B cell (primary cell): ENCODE results near the gene RAP1GDS1. TPM values are rescaled to one million over a fixed set of nuclear protein-coding genes. Genes with fewer than 3 reads are reported as not detected.

ENCODE experiments used
- ATAC-seq: fragments of 200-7000 bp; cut with Tn5 transposase; one replicate; pipeline ENCODE4 v1.10.0; 2021; ENCODE audit warnings: low read depth, mild to moderate bottlenecking, moderate number of reproducible peaks, moderate library complexity
- CTCF ChIA-PET: fragments of 350-600 bp; sonication (Branson Sonifier 250); formaldehyde crosslinking; loops from one replicate; lab custom pipeline; 2021; ENCODE audit warnings: antibody characterized with exemption, inconsistent platforms; lab: Charles Lee
- POLR2A ChIA-PET: fragments of 350-600 bp; sonication (Branson Sonifier 250); formaldehyde crosslinking; loops from one replicate; lab custom pipeline; 2021; ENCODE audit warnings: antibody characterized with exemption; lab: Charles Lee
- DNase-seq: peaks from one replicate; pipeline ENCODE4 v3.0.0; 2013
- H2AFZ ChIP-seq: 2 replicates; pipeline ENCODE4 v1.6.1; 2012; ENCODE audit warnings: mild to moderate bottlenecking, low read depth, low read length; ENCODE audit not compliant: insufficient read depth, poor library complexity, severe bottlenecking
- H3K27ac ChIP-seq, 2 donors: 1 replicate in 1 of 2; 2 replicates in 1 of 2; pipeline ENCODE4 v1.5.1; 2012 to 2013; ENCODE audit warnings: low read length in 2 of 2, mild to moderate bottlenecking in 2 of 2, moderate library complexity in 1 of 2
- H3K27me3 ChIP-seq, 4 experiments: fragments of 200-600 bp in 1 of 4; sonication (generic) in 1 of 4; replicated peaks in 1 of 4; 1 replicate in 2 of 4; 2 replicates in 2 of 4; pipeline versions ENCODE4 v1.6.1 to v1.7.0; 2013 to 2016; ENCODE audit warnings: low read length in 3 of 4, mild to moderate bottlenecking in 2 of 4, mixed read lengths in 1 of 4, moderate library complexity in 1 of 4; ENCODE audit not compliant: insufficient read depth in 4 of 4, control insufficient read depth in 3 of 4; ENCODE audit errors: control extremely low read depth in 1 of 4
- H3K36me3 ChIP-seq, 2 experiments: replicated peaks in 1 of 2; 1 replicate in 1 of 2; 2 replicates in 1 of 2; pipeline versions ENCODE4 v1.6.1 to v1.7.1; 2013; ENCODE audit warnings: low read length in 1 of 2; ENCODE audit not compliant: insufficient read depth in 2 of 2, control insufficient read depth in 1 of 2; ENCODE audit errors: control extremely low read depth in 1 of 2, extremely low read depth in 1 of 2
- H3K4me1 ChIP-seq, 2 donors: fragments of 200-600 bp in 1 of 2; sonication (generic) in 1 of 2; 1 replicate in 1 of 2; 2 replicates in 1 of 2; pipeline versions ENCODE4 v1.5.1 to v1.6.1; 2013 to 2017; ENCODE audit warnings: low read length in 2 of 2; ENCODE audit not compliant: control insufficient read depth in 2 of 2, insufficient read depth in 2 of 2
- H3K4me2 ChIP-seq: replicated peaks from 2 replicates; pipeline ENCODE3; 2012; ENCODE audit warnings: mild to moderate bottlenecking, low read depth, low read length; ENCODE audit not compliant: poor library complexity, severe bottlenecking
- H3K4me3 ChIP-seq, 5 experiments: fragments of 200-600 bp in 1 of 5; sonication (generic) in 1 of 5; 1 replicate in 3 of 5; 2 replicates in 2 of 5; pipeline versions ENCODE4 v1.5.1 to v1.7.0; 2011 to 2016; ENCODE audit warnings: low read length in 4 of 5, mild to moderate bottlenecking in 4 of 5, low read depth in 2 of 5, control low read depth in 1 of 5, moderate library complexity in 1 of 5; ENCODE audit not compliant: insufficient read depth in 1 of 5; ENCODE audit errors: control extremely low read depth in 1 of 5, extremely low read depth in 1 of 5
- H3K79me2 ChIP-seq: fragments of 200-600 bp; sonication (generic); one replicate; pipeline ENCODE4 v1.6.0; 2016; ENCODE audit warnings: low read length; ENCODE audit not compliant: control insufficient read depth, insufficient read depth
- H3K9ac ChIP-seq: fragments of 200-600 bp; sonication (generic); 2 replicates; pipeline ENCODE4 v1.6.1; 2017; ENCODE audit warnings: mild to moderate bottlenecking, low read length, moderate library complexity
- H3K9me3 ChIP-seq, 3 donors: one replicate each; pipeline versions ENCODE4 v1.6.1 to v1.7.1; 2013; ENCODE audit warnings: low read length in 2 of 3; ENCODE audit not compliant: control insufficient read depth in 2 of 3, insufficient read depth in 1 of 3; ENCODE audit errors: control extremely low read depth in 1 of 3
- H4K20me1 ChIP-seq: 2 replicates; pipeline ENCODE4 v1.6.0; 2012; ENCODE audit warnings: mild to moderate bottlenecking, low read length; ENCODE audit not compliant: insufficient read depth, control insufficient read depth, poor library complexity, severe bottlenecking
- H3K27ac Mint-ChIP-seq: one replicate; pipeline ENCODE4 v1.8.0; 2021; ENCODE audit warnings: mixed read lengths
- H3K27me3 Mint-ChIP-seq: one replicate; pipeline ENCODE4 v1.8.0; 2021; ENCODE audit warnings: mixed read lengths
- H3K4me1 Mint-ChIP-seq: one replicate; pipeline ENCODE4 v1.8.0; 2021; ENCODE audit warnings: mixed read lengths
- H3K4me3 Mint-ChIP-seq: one replicate; pipeline ENCODE4 v1.8.0; 2021; ENCODE audit warnings: mixed read lengths
- H3K9me3 Mint-ChIP-seq: one replicate; pipeline ENCODE4 v1.8.0; 2022; ENCODE audit warnings: mixed read lengths; ENCODE audit not compliant: insufficient read depth
- EZH2 ChIP-seq: IDR thresholded peaks from 2 replicates; pipeline ENCODE4 v1.6.1; 2012; ENCODE audit warnings: borderline replicate concordance, low read depth, mild to moderate bottlenecking, moderate library complexity, low read length; ENCODE audit not compliant: insufficient read depth, poor library complexity, severe bottlenecking
- WGBS: methylation state at CpG from one replicate; pipeline ENCODE4 v1.1.5; 2013; ENCODE audit warnings: missing lambda C conversion rate; ENCODE audit not compliant: insufficient coverage; 5-methylcytosine and 5-hydroxymethylcytosine counted together
- intact Hi-C: fragments of 100-400 bp; cut with micrococcal nuclease; formaldehyde crosslinking; loops from one replicate; pipeline ENCODE4 v1.10.0; 2022
- polyA plus RNA-seq: library from polyadenylated mRNA; depleted of rRNA; stranded (reverse); fragments of >200 nt; gene quantifications from 2 replicates; pipeline ENCODE4 v1.2.3, GENCODE V29; 2012
- total RNA-seq, 2 donors: library from RNA; stranded (reverse); fragments of 120-200 nt in 1 of 2; gene quantifications; 1 replicate in 1 of 2; 2 replicates in 1 of 2; pipeline versions ENCODE4 v1.2.3 to v1.2.4, GENCODE V29; 2013 to 2022
- TF ChIP-seq, protein P1 (sequence below): fragments of 200-600 bp; IDR thresholded peaks from one replicate; pipeline ENCODE4 v1.8.0; 2022; ENCODE audit warnings: antibody characterized with exemption, mild to moderate bottlenecking

The RAP1GDS1 gene
- total and polyA plus RNA-seq, 2 donors (not counting 1 experiment from before 2014, with no cell fraction given): 23.6 to 66.3 TPM

DNA sequence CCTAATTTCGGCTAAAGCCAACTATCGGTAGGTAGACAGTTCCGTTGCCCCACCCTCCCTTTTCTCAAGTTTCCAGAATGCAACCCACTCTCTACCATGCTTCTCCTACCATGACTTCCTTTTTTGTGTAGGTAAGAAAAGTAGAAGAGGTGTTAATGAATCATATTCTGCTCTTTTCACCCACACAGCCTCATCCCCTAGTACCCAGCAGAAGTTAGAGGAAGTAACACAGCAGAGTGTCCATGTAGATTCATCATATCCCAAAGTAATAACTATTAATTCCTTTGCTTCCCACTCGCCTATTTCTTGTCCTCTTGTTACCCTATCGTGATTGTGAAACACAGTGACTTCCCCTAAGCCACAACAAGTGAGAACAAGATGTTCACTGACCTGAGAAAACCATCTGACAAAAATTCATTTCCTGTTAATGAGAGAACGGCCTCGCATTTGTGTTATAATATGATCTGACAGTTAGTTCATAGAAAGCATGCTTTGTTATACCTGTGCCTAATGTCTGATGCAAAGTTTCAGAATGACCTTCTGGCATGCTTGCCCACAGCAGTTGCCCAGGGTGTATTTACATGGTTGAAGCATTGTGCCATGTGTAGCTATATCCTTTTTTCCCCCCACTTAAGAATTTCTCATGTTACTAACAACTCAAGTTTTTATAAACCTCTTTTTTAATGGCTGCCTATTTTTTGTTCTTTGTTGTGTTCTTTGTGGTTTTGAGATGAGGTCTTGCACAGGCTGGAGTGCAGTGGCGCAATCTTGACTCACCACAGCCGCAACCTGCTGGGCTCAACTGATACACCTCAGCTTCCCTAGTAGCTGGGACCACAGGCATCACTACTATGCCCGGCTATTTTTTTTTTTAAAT, 185.6 kb downstream of the RAP1GDS1 start:
- WGBS: 0% methylated on average over 4 of the region's 10 CpGs
- no peaks in the 10 kb centered on the region for H3K9me3 Mint-ChIP-seq
- Histone ChIP-seq H3K9ac (peak overlapping the region; percentile 11), H3K4me1 (peaks cover 35 to 42% of the 10 kb centered on the region in 2 donors), H3K36me3 (peaks cover 8 to 18% of the 10 kb centered on the region in 2 experiments), H2AFZ (peak overlapping the region; percentile 7), H3K27me3 (no peaks in the 10 kb centered on the region), H3K4me3 (peak overlapping the region in 4 of 5 experiments; percentile 32 to 53 (median 48)), H3K79me2 (no peaks in the 10 kb centered on the region), H3K27ac (peak overlapping the region; percentile 69 to 70), H3K4me2 (peak overlapping the region; percentile 70), H3K9me3 (no peaks in the 10 kb centered on the region), H4K20me1 (no peaks in the 10 kb centered on the region)
- CTCF ChIA-PET: interaction anchor here (0.6 to 4.0 kb wide), 3 partner anchors 21 to 185 kb away, joined by 3 to 13 read pairs (median 5); no protein-coding TSS in a partner anchor
- peaks cover 45% of the 10 kb centered on the region for H3K4me1 Mint-ChIP-seq
- H3K4me3 Mint-ChIP-seq: peak overlapping the region; percentile 75
- TF ChIP-seq EZH2: no peak
- TF ChIP-seq, protein P1, sequence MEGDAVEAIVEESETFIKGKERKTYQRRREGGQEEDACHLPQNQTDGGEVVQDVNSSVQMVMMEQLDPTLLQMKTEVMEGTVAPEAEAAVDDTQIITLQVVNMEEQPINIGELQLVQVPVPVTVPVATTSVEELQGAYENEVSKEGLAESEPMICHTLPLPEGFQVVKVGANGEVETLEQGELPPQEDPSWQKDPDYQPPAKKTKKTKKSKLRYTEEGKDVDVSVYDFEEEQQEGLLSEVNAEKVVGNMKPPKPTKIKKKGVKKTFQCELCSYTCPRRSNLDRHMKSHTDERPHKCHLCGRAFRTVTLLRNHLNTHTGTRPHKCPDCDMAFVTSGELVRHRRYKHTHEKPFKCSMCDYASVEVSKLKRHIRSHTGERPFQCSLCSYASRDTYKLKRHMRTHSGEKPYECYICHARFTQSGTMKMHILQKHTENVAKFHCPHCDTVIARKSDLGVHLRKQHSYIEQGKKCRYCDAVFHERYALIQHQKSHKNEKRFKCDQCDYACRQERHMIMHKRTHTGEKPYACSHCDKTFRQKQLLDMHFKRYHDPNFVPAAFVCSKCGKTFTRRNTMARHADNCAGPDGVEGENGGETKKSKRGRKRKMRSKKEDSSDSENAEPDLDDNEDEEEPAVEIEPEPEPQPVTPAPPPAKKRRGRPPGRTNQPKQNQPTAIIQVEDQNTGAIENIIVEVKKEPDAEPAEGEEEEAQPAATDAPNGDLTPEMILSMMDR: no peak
- peak overlapping the region; percentile 93 for H3K27ac Mint-ChIP-seq
- DNase-seq (peak; percentile 75), ATAC-seq (peak; percentile 72)
- no peaks in the 10 kb centered on the region for H3K27me3 Mint-ChIP-seq
- POLR2A ChIA-PET: interaction anchor here (0.6 kb wide), 1 partner anchor 186 kb away, joined by 3 read pairs; no protein-coding TSS in a partner anchor
- intact Hi-C loops: loop anchor here (1.0 to 10.0 kb wide), 5 partner anchors 184 to 1371 kb away; partner anchors contain the start of genes DAPP1, EIF4E, STPG2 and TSPAN5
